ENCODE data around the gene ABI1. TPM values are rescaled to one million over a fixed set of nuclear protein-coding genes. Genes with fewer than 3 reads are reported as not detected.

The ABI1 gene
- total RNA-seq: 66.7 and 94.7 TPM in 2 replicates

GRCh38 chr10:26860443-26861204 lies at the start of gene ABI1:
TSS of gene ABI1 (minus strand) at chr10:26860958. CDS start at chr10:26860863, 95 bp downstream.

GRCh38 chr10:26697163-26697921 lies 163.4 kb downstream of the ABI1 start, which contains the start of gene PDSS1:
TSS of gene PDSS1 (plus strand) at chr10:26697701. CDS start at chr10:26697712, 11 bp downstream.

Small RNAs within 50 kb of the gene (small RNA-seq; reads per million reads assigned to genes)
- gene RF00191 (not detected), gene RNU6-946P (not detected)

Other genes with a start within 250 kb of the ABI1 start
- 3.5 and 4.0 TPM in 2 replicates for gene PDSS1, start 163.3 kb downstream of the ABI1 start, total RNA-seq
- 7.2 and 10.6 TPM in 2 replicates for gene ANKRD26, start 239.5 kb upstream of the ABI1 start, total RNA-seq

Data from placental epithelial cell (primary cell).